Measurements from ENCODE around the gene FAM221B.

DNA sequence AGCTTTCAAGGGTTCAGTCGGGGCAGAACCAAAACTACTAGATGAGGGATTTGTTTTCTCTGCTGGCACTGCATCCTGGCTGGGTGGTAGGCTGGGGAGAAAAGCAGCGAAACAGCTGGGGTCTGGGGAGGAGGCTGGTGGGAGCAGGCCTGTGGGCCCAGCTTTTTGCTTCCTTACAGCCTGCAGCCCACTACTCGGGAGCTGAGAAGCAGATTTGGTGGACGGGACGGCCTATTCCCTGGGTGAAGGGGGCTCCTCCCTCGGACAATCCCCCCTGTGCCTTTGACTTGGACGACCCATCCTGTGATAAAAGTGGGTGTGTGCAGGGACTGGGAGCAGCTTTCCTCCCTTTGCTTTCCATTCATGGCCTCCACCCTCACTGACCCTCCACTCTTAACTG is 28.0 kb downstream of the FAM221B start:
- TF ChIP-seq, protein P1, sequence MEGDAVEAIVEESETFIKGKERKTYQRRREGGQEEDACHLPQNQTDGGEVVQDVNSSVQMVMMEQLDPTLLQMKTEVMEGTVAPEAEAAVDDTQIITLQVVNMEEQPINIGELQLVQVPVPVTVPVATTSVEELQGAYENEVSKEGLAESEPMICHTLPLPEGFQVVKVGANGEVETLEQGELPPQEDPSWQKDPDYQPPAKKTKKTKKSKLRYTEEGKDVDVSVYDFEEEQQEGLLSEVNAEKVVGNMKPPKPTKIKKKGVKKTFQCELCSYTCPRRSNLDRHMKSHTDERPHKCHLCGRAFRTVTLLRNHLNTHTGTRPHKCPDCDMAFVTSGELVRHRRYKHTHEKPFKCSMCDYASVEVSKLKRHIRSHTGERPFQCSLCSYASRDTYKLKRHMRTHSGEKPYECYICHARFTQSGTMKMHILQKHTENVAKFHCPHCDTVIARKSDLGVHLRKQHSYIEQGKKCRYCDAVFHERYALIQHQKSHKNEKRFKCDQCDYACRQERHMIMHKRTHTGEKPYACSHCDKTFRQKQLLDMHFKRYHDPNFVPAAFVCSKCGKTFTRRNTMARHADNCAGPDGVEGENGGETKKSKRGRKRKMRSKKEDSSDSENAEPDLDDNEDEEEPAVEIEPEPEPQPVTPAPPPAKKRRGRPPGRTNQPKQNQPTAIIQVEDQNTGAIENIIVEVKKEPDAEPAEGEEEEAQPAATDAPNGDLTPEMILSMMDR (IDR thresholded peaks at IDR 0.05): no peak
- no peak for TF ChIP-seq POLR2A (IDR thresholded peaks at IDR 0.05)

All from body of pancreas (tissue), 4 donors.